Loucy (cell line): Measurements from ENCODE around the gene RASAL1.
A peak's percentile ranks its signal among the peaks of the same experiment; 100 is the strongest.

Experiments
- H2AFZ ChIP-seq: fragments of 200-600 bp; sonication (generic); 2 replicates; pipeline ENCODE4 v1.6.0; 2016; ENCODE audit warnings: antibody characterized with exemption, mild to moderate bottlenecking, low read length, moderate library complexity
- H3F3A ChIP-seq: fragments of 200-600 bp; 2 replicates; pipeline ENCODE4 v1.6.0; 2016; ENCODE audit warnings: antibody characterized with exemption, low read depth, mild to moderate bottlenecking
- H3K27me3 ChIP-seq: fragments of 200-600 bp; sonication (generic); 2 replicates; pipeline ENCODE4 v1.6.1; 2014; ENCODE audit warnings: low read length, mild to moderate bottlenecking; ENCODE audit not compliant: insufficient read depth, poor library complexity, severe bottlenecking
- H3K36me3 ChIP-seq: fragments of 200-600 bp; sonication (generic); 2 replicates; pipeline ENCODE4 v1.6.1; 2016; ENCODE audit warnings: low read length; ENCODE audit not compliant: insufficient read depth
- H3K4me1 ChIP-seq: fragments of 200-600 bp; sonication (generic); 2 replicates; pipeline ENCODE4 v1.5.1; 2014; ENCODE audit warnings: low read length, mild to moderate bottlenecking; ENCODE audit not compliant: insufficient read depth, poor library complexity, severe bottlenecking
- H3K4me2 ChIP-seq: fragments of 200-600 bp; sonication (generic); 2 replicates; pipeline ENCODE4 v1.6.0; 2014; ENCODE audit warnings: antibody characterized with exemption, low read length, low read depth, mild to moderate bottlenecking; ENCODE audit not compliant: poor library complexity, severe bottlenecking
- H3K4me3 ChIP-seq: fragments of 200-600 bp; sonication (generic); 2 replicates; pipeline ENCODE4 v1.5.1; 2014; ENCODE audit warnings: low read length, mild to moderate bottlenecking, mixed read lengths; ENCODE audit not compliant: poor library complexity, severe bottlenecking
- H3K79me2 ChIP-seq: fragments of 200-600 bp; sonication (generic); 2 replicates; pipeline ENCODE4 v1.6.1; 2014; ENCODE audit warnings: low read length; ENCODE audit not compliant: insufficient read depth
- H3K9ac ChIP-seq: fragments of 200-600 bp; sonication (generic); 2 replicates; pipeline ENCODE4 v1.6.0; 2014; ENCODE audit warnings: mild to moderate bottlenecking, low read depth, low read length, moderate library complexity; ENCODE audit not compliant: poor library complexity, severe bottlenecking
- H3K9me2 ChIP-seq: fragments of 200-600 bp; sonication (generic); replicated peaks from 2 replicates; pipeline ENCODE4 v1.6.1; 2016; ENCODE audit warnings: low read depth, low read length, mixed read lengths
- H3K9me3 ChIP-seq: fragments of 200-600 bp; sonication (generic); 2 replicates; pipeline ENCODE4 v1.6.1; 2014; ENCODE audit warnings: mild to moderate bottlenecking, antibody characterized with exemption, low read length, low read depth; ENCODE audit not compliant: insufficient read depth
- H4K20me1 ChIP-seq: fragments of 200-600 bp; sonication (generic); 2 replicates; pipeline ENCODE4 v1.6.0; 2014; ENCODE audit warnings: antibody characterized with exemption, low read length, mild to moderate bottlenecking; ENCODE audit not compliant: insufficient read depth, poor library complexity, severe bottlenecking
- CTCF ChIP-seq: fragments of 200-600 bp; sonication (generic); conservative IDR thresholded peaks from 2 replicates; pipeline ENCODE4 v1.5.1; 2014; ENCODE audit warnings: mild to moderate bottlenecking, antibody characterized with exemption, low read length
- EZH2phosphoT487 ChIP-seq: fragments of 200-600 bp; IDR thresholded peaks from 2 replicates; pipeline ENCODE4 v1.6.1; 2018; ENCODE audit warnings: antibody characterized with exemption, mild to moderate bottlenecking, moderate library complexity, borderline replicate concordance

The RASAL1 gene

GRCh38 chr12:113179023-113179422 lies 43.5 kb upstream of the RASAL1 start:
- Histone ChIP-seq H4K20me1 (peaks cover 29% of the 10 kb centered on the region), H3K36me3 (peaks cover 56% of the 10 kb centered on the region; the same call in 1 of the 2 replicates), H3K9me3 (no peaks in the 10 kb centered on the region), H3K9ac (no peak overlapping the region), H2AFZ (no peak overlapping the region), H3K79me2 (peaks cover 35% of the 10 kb centered on the region), H3K27me3 (no peaks in the 10 kb centered on the region), H3K4me3 (no peak overlapping the region), H3K4me2 (no peak overlapping the region), H3K9me2 (no peaks in the 10 kb centered on the region), H3F3A (no peaks in the 10 kb centered on the region), H3K4me1 (peaks cover 12% of the 10 kb centered on the region)
- TF ChIP-seq EZH2phosphoT487 (no peak), CTCF (no peak)

GRCh38 chr12:113174461-113175384 lies 39.2 kb upstream of the RASAL1 start:
- peak; percentile 82 for TF ChIP-seq CTCF
- no peak for TF ChIP-seq EZH2phosphoT487
- H3K4me3 ChIP-seq, result no peak overlapping the region
- no peaks in the 10 kb centered on the region for H3K4me1 ChIP-seq
- H2AFZ ChIP-seq, result no peak overlapping the region
- H3K79me2 ChIP-seq, result no peaks in the 10 kb centered on the region
- H3K27me3 ChIP-seq, result no peaks in the 10 kb centered on the region
- H3K9me3 ChIP-seq, result no peaks in the 10 kb centered on the region
- H3K9ac ChIP-seq, result no peak overlapping the region
- H3F3A ChIP-seq, result no peaks in the 10 kb centered on the region
- no peak overlapping the region for H3K4me2 ChIP-seq
- H4K20me1 ChIP-seq, result no peaks in the 10 kb centered on the region
- H3K9me2 ChIP-seq, result no peaks in the 10 kb centered on the region
- peaks cover 87% of the 10 kb centered on the region; the same call in 1 of the 2 replicates for H3K36me3 ChIP-seq

- H3K9me3 ChIP-seq, result no peaks in the 10 kb centered on the region
- H3K4me2 ChIP-seq, result no peak overlapping the region
- H3K79me2 ChIP-seq, result no peaks in the 10 kb centered on the region
- H3K4me1 ChIP-seq, result no peaks in the 10 kb centered on the region
- no peak overlapping the region for H3K9ac ChIP-seq
- no peaks in the 10 kb centered on the region for H3K9me2 ChIP-seq
- H3K27me3 ChIP-seq, result no peaks in the 10 kb centered on the region
- H3K36me3 ChIP-seq, result peaks cover 80% of the 10 kb centered on the region; the same call in 1 of the 2 replicates
- no peaks in the 10 kb centered on the region for H3F3A ChIP-seq
- H3K4me3 ChIP-seq, result no peak overlapping the region
- TF ChIP-seq CTCF (no peak), EZH2phosphoT487 (no peak)
- H4K20me1 ChIP-seq, result no peaks in the 10 kb centered on the region
- H2AFZ ChIP-seq, result no peak overlapping the region
Observed at GRCh38 chr12:113173081-113173698, 37.6 kb upstream of the RASAL1 start.
